Lung (tissue), 12 donors: Measurements from ENCODE around the gene VPS72. TPM values are rescaled to one million over a fixed set of nuclear protein-coding genes. Genes with fewer than 3 reads are reported as not detected.

ENCODE experiments used
- ATAC-seq: fragments of 200-7000 bp; cut with Tn5 transposase; one replicate; pipeline ENCODE4 v1.9.1; 2020; ENCODE audit warnings: moderate number of reproducible peaks; ENCODE audit not compliant: insufficient read depth, low FRiP score
- DNase-seq, 3 donors: peaks; one replicate each; pipeline ENCODE4 v3.0.0-alpha.2; 2013 to 2017
- H3K27ac ChIP-seq, 2 donors: one replicate each; pipeline ENCODE4 v1.5.1; 2013; ENCODE audit warnings: mild to moderate bottlenecking in 2 of 2, moderate library complexity in 2 of 2, control low read depth in 1 of 2, inconsistent platforms in 1 of 2, low read depth in 1 of 2, low read length in 1 of 2
- H3K27me3 ChIP-seq, 3 donors: one replicate each; pipeline ENCODE4 v1.5.1; 2013; ENCODE audit warnings: low read length in 2 of 3; ENCODE audit not compliant: control insufficient read depth in 3 of 3, insufficient read depth in 3 of 3
- H3K36me3 ChIP-seq, 4 donors: one replicate each; pipeline ENCODE4 v1.5.1; 2013; ENCODE audit warnings: low read length in 4 of 4, mild to moderate bottlenecking in 1 of 4, moderate library complexity in 1 of 4; ENCODE audit not compliant: control insufficient read depth in 4 of 4, insufficient read depth in 4 of 4
- H3K4me1 ChIP-seq, 5 donors: one replicate each; pipeline ENCODE4 v1.5.1; 2013; ENCODE audit warnings: low read length in 5 of 5, mild to moderate bottlenecking in 2 of 5, moderate library complexity in 1 of 5; ENCODE audit not compliant: control insufficient read depth in 5 of 5, insufficient read depth in 5 of 5
- H3K4me3 ChIP-seq: one replicate; pipeline ENCODE4 v1.5.1; 2013; ENCODE audit warnings: mild to moderate bottlenecking, control low read depth, moderate library complexity
- H3K9ac ChIP-seq, 2 donors: one replicate each; pipeline ENCODE4 v1.5.1; 2013; ENCODE audit warnings: low read length in 2 of 2, control low read depth in 1 of 2; ENCODE audit not compliant: insufficient read depth in 1 of 2
- H3K9me3 ChIP-seq, 4 donors: one replicate each; pipeline ENCODE4 v1.5.1; 2013; ENCODE audit warnings: low read length in 3 of 4, mild to moderate bottlenecking in 1 of 4, moderate library complexity in 1 of 4; ENCODE audit not compliant: control insufficient read depth in 4 of 4, insufficient read depth in 3 of 4
- WGBS, 2 donors: extraction: QIAGEN DNeasy Blood & Tissue Kit; methylation state at CpG; one replicate each; pipeline ENCODE4 v1.1.7; 2013; 5-methylcytosine and 5-hydroxymethylcytosine counted together
- polyA plus RNA-seq, 2 donors: library from polyadenylated mRNA; stranded (reverse); fragments of 200-250 nt; gene quantifications; one replicate each; pipeline ENCODE4 v1.2.1, GENCODE V29; 2013
- total RNA-seq, 2 donors: library from RNA; depleted of rRNA in 1 of 2; stranded (reverse); fragments of >200 nt in 1 of 2; gene quantifications; one replicate each; pipeline ENCODE4 v1.2.1, GENCODE V29; 2014 to 2021
- TF ChIP-seq, protein P1 (sequence below): IDR thresholded peaks from 2 replicates; pipeline ENCODE4 v1.5.1; 2012; ENCODE audit warnings: mild to moderate bottlenecking; ENCODE audit errors: control extremely low read depth, extremely low read depth
- donor health status: control.
- donor health status: control.
- donor health status: Bipolar disorder and iron deficiency.
- donor health status: healthy.
- donor health status: DM: yes; HTN: yes; CAD: no.

The VPS72 gene
- total and polyA plus RNA-seq, 4 donors: 28.6 to 39.1 (median 30.8) TPM

DNA sequence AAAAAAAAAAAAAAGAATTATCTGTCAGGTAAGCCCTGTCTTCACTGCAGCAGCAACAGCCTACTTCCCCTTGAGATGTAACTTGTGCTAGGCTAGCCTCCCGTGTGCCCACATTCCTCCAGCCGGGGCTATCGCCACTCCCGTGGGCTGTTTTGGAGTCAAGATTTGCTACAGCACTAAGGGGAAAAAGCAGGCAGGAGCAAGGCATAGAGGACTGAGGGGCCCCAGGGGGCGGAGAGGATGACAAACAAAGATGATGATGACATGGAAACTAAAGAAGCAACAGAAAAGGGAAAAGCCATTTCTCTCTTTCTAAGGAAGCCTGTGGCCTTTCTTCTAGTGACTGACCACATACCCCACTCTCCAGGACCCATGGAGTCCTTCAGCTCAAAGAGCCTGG is 31.7 kb downstream of the VPS72 start:
- H3K4me1 ChIP-seq: peaks cover 0 to 2% (median 0%) of the 10 kb centered on the region in 5 donors
- ATAC-seq (no peak), DNase-seq (no peak)
- TF ChIP-seq, protein P1, sequence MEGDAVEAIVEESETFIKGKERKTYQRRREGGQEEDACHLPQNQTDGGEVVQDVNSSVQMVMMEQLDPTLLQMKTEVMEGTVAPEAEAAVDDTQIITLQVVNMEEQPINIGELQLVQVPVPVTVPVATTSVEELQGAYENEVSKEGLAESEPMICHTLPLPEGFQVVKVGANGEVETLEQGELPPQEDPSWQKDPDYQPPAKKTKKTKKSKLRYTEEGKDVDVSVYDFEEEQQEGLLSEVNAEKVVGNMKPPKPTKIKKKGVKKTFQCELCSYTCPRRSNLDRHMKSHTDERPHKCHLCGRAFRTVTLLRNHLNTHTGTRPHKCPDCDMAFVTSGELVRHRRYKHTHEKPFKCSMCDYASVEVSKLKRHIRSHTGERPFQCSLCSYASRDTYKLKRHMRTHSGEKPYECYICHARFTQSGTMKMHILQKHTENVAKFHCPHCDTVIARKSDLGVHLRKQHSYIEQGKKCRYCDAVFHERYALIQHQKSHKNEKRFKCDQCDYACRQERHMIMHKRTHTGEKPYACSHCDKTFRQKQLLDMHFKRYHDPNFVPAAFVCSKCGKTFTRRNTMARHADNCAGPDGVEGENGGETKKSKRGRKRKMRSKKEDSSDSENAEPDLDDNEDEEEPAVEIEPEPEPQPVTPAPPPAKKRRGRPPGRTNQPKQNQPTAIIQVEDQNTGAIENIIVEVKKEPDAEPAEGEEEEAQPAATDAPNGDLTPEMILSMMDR: no peak
- no peak overlapping the region for H3K4me3 ChIP-seq
- no peaks in the 10 kb centered on the region for H3K27me3 ChIP-seq
- peak overlapping the region in 1 of 2 donors; percentile 17 for H3K27ac ChIP-seq
- H3K9ac ChIP-seq: no peak overlapping the region
- H3K36me3 ChIP-seq: peaks cover 10 to 32% (median 24%) of the 10 kb centered on the region in 4 donors
- H3K9me3 ChIP-seq: no peaks in the 10 kb centered on the region
- WGBS, 2 donors: 18 to 67% methylated on average over 5 of the region's 5 CpGs

DNA sequence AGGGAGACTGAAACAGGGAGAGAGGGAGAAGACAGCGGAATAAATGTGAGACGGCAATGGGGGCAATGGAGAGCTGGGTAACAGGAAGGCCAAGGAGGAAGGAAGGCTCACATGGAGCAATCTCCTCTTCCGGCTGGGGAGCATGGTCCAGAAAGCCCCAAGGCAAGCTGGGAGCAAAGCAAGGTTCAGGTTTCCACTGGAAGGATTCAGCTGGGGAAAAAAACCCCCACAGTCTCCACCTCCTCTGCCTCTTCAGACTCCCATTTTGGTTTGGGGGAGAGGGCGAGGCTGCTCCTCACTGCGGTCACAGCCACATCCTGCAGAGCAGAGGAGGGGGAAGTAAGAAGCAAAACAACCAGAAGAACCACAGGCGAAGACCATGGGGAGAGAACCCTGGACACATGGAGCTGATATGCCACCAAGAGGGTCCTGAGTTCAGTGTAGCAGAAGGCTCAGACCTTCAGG is 32.9 kb downstream of the VPS72 start:
- DNase-seq: no peak
- H3K36me3 ChIP-seq: peaks cover 10 to 32% (median 23%) of the 10 kb centered on the region in 4 donors
- no peaks in the 10 kb centered on the region for H3K9me3 ChIP-seq
- TF ChIP-seq, protein P1: no peak
- H3K27ac ChIP-seq: peak overlapping the region in 1 of 2 donors; percentile 60
- ATAC-seq: peak; percentile 28
- no peak overlapping the region for H3K9ac ChIP-seq
- peak overlapping the region; percentile 13 for H3K4me3 ChIP-seq
- no peaks in the 10 kb centered on the region for H3K27me3 ChIP-seq
- WGBS, 2 donors: 32 to 61% methylated on average over 6 of the region's 6 CpGs
- H3K4me1 ChIP-seq: peaks cover 0 to 2% (median 0%) of the 10 kb centered on the region in 5 donors

- 25 to 55% methylated on average over 4 of the region's 4 CpGs for WGBS, 2 donors
- peaks cover 10 to 26% (median 20%) of the 10 kb centered on the region in 4 donors for H3K36me3 ChIP-seq
- H3K27ac ChIP-seq: peak within 1 kb of the TSS in 1 of 2 donors; percentile 60
- DNase-seq (no peak), ATAC-seq (peak; percentile 82)
- H3K4me3 ChIP-seq: peak within 1 kb of the TSS; percentile 13
- no peaks in the 10 kb centered on the region for H3K9me3 ChIP-seq
- peaks cover 0 to 2% (median 0%) of the 10 kb centered on the region in 5 donors for H3K4me1 ChIP-seq
- TF ChIP-seq, protein P1: no peak
- no peak within 1 kb of the TSS for H3K9ac ChIP-seq
- no peaks in the 10 kb centered on the region for H3K27me3 ChIP-seq
Measured at GRCh38 chr1:151156515-151156819, 33.5 kb downstream of the VPS72 start, which contains the start of gene TNFAIP8L2. TSS of gene TNFAIP8L2 (plus strand) at chr1:151156649. CDS start at chr1:151158698, 2,049 bp downstream.

DNA sequence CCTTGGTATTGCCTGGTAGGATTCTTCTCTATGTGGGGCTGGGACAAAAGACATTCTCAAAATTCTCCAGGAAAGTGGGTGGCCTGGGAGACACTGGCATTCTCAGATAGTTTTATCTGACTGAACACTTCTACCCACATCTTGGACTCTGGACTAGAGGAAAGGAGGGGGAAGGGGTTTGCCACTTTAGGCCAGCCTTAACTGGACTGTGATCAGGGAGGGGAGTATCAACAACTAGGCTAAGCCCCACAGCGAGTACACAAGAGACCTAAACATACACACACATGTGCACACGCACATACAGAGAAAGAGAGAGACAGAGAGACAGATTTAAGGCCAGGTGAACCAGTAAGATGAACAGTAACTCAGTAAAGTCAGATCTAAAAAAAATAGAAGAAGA is 42.3 kb downstream of the VPS72 start:
- Histone ChIP-seq H3K9me3 (no peaks in the 10 kb centered on the region), H3K4me3 (no peak overlapping the region), H3K36me3 (peaks cover 0 to 2% (median under 1%) of the 10 kb centered on the region in 4 donors), H3K27ac (peak overlapping the region; percentile 71 to 72), H3K27me3 (no peaks in the 10 kb centered on the region), H3K4me1 (peaks cover 7 to 32% (median 12%) of the 10 kb centered on the region in 5 donors), H3K9ac (no peak overlapping the region)
- ATAC-seq: no peak
- DNase-seq: no peak
- WGBS, 2 donors: 96 to 100% methylated on average over 2 of the region's 2 CpGs
- TF ChIP-seq, protein P1: no peak
